Chondrocyte (in vitro differentiated cells): ENCODE data around the gene SORBS2. TPM values are rescaled to one million over a fixed set of nuclear protein-coding genes. Genes with fewer than 3 reads are reported as not detected.

Source experiments
- DNase-seq: peaks from one replicate; pipeline ENCODE4 v3.0.0; 2021; ENCODE audit warnings: mixed read lengths, low spot score
- H3K27ac Mint-ChIP-seq: one replicate; pipeline ENCODE4 v1.8.0; 2021; ENCODE audit warnings: mild to moderate bottlenecking, moderate library complexity, mixed read lengths; ENCODE audit not compliant: unreplicated experiment
- H3K27me3 Mint-ChIP-seq: 2 replicates; pipeline ENCODE4 v1.8.0; 2021; ENCODE audit warnings: low read depth, mixed read lengths
- H3K36me3 Mint-ChIP-seq: 2 replicates; pipeline ENCODE4 v1.8.0; 2021; ENCODE audit warnings: low read depth, mixed read lengths
- H3K4me1 Mint-ChIP-seq: 2 replicates; pipeline ENCODE4 v1.8.0; 2021; ENCODE audit warnings: low read depth, mild to moderate bottlenecking, mixed read lengths
- H3K4me3 Mint-ChIP-seq: one replicate; pipeline ENCODE4 v1.8.0; 2021; ENCODE audit warnings: mild to moderate bottlenecking, moderate library complexity, mixed read lengths; ENCODE audit not compliant: unreplicated experiment
- H3K9me3 Mint-ChIP-seq: 2 replicates; pipeline ENCODE4 v1.8.0; 2021; ENCODE audit warnings: low read depth, mixed read lengths
- total RNA-seq: library from RNA; stranded (reverse); gene quantifications from 3 replicates; pipeline ENCODE4 v1.2.1, GENCODE V29; 2021
- TF ChIP-seq, protein P1 (sequence below): fragments of 200-600 bp; sonication (generic); IDR thresholded peaks from 2 replicates; pipeline ENCODE4 v1.5.0; 2021; ENCODE audit warnings: antibody characterized with exemption, mild to moderate bottlenecking, moderate library complexity

The SORBS2 gene
- total RNA-seq, 1 donor from 2014 or later: 104 TPM

DNA sequence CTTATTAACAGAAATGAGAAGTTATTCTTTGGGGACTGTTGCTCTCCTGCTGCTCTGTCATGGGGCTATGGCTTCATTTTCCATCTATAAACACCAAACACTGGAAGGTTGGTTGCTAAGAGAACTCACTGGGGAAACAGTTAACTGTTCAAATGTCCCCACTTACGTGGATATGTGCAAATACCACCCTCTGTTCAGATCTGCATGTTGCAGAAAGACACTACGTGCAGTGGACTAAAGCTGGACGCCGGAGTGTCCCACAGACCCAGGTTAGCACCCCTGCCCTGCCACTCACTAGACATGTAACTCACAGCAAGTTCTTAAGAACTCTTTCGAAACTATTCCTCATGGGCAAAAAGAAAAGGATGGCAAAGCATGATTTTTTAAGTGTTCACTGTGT is 62.1 kb downstream of the SORBS2 start:
- TF ChIP-seq, protein P1, sequence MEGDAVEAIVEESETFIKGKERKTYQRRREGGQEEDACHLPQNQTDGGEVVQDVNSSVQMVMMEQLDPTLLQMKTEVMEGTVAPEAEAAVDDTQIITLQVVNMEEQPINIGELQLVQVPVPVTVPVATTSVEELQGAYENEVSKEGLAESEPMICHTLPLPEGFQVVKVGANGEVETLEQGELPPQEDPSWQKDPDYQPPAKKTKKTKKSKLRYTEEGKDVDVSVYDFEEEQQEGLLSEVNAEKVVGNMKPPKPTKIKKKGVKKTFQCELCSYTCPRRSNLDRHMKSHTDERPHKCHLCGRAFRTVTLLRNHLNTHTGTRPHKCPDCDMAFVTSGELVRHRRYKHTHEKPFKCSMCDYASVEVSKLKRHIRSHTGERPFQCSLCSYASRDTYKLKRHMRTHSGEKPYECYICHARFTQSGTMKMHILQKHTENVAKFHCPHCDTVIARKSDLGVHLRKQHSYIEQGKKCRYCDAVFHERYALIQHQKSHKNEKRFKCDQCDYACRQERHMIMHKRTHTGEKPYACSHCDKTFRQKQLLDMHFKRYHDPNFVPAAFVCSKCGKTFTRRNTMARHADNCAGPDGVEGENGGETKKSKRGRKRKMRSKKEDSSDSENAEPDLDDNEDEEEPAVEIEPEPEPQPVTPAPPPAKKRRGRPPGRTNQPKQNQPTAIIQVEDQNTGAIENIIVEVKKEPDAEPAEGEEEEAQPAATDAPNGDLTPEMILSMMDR: no peak
- Mint-ChIP-seq H3K4me1 (peaks cover 9% of the 10 kb centered on the region), H3K27me3 (no peaks in the 10 kb centered on the region), H3K36me3 (peaks cover 6% of the 10 kb centered on the region), H3K4me3 (no peak overlapping the region), H3K9me3 (no peaks in the 10 kb centered on the region), H3K27ac (no peak overlapping the region)
- no peak for DNase-seq

DNA sequence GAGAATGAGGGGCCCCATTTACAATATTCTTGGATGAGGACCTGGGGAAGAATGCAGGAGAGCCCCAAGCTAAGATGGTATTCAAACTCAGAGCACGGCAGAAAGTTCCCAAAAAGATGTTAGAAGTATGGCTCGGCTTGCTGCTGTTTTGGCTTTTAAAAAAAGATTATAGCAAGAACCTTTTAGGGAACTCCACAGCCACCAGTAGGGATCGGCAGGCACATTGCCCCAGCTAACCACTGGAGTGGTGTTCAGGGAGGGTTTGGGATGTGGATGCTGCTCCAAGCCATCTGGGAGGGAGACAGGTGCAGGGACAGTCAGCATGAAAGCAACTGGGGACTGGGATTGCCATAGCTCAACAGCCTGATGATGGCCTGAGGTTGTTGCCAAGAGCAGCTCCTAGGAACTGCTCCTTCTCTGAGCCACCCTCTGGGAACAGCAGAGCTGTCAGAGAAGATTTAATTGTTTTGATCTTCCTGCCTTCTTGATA is 63.0 kb downstream of the SORBS2 start:
- Mint-ChIP-seq H3K36me3 (peaks cover 6% of the 10 kb centered on the region), H3K4me3 (no peak overlapping the region), H3K9me3 (no peaks in the 10 kb centered on the region), H3K4me1 (peaks cover 9% of the 10 kb centered on the region), H3K27me3 (no peaks in the 10 kb centered on the region), H3K27ac (no peak overlapping the region)
- TF ChIP-seq, protein P1: no peak
- DNase-seq: no peak

DNA sequence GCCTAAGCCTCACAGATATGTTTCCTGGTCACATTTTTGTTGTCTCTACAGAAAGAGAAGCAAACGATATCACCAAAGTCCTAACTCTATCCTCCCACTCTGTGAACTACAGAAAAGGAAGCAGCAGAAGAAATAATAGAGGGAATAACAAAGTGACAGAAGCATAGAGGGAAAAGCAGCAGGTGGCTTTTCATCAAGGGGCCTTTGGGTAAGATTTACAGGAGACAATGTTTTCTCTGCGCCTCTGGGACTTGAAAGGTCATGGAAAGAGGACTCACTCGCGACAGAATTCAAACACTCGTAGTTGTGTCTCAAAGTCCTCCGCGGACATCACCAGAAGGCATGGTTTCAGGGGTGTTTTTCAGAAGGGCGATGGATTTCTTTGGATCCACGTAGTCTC is 66.1 kb downstream of the SORBS2 start:
- TF ChIP-seq, protein P1: no peak
- H3K36me3 Mint-ChIP-seq: peaks cover 6% of the 10 kb centered on the region
- H3K9me3 Mint-ChIP-seq: no peaks in the 10 kb centered on the region
- no peaks in the 10 kb centered on the region for H3K27me3 Mint-ChIP-seq
- H3K27ac Mint-ChIP-seq: no peak overlapping the region
- H3K4me1 Mint-ChIP-seq: peaks cover 23% of the 10 kb centered on the region
- no peak for DNase-seq
- H3K4me3 Mint-ChIP-seq: no peak overlapping the region

DNA sequence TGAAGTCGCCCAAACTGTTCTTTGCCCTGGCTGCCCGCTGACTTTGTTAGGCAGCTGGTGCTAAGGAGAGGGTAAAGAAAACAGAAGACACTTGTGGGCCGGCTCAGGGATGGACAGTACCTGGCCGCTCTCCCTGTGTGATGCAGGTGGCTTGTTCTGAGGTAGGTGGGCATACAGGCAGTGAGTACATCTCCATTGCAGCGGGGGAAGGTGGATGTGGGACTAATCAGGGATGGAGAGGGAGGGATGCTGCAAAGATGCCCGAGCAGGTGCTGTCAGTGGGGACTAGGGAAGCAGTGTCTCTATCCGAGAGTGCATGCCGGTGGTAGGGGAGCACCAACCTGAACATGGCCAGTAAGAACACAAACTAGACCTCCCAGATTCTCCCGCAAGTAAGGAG is 67.0 kb downstream of the SORBS2 start:
- TF ChIP-seq, protein P1: no peak
- peaks cover 31% of the 10 kb centered on the region for H3K4me1 Mint-ChIP-seq
- H3K27me3 Mint-ChIP-seq: no peaks in the 10 kb centered on the region
- H3K27ac Mint-ChIP-seq: no peak overlapping the region
- peaks cover 6% of the 10 kb centered on the region for H3K36me3 Mint-ChIP-seq
- H3K9me3 Mint-ChIP-seq: no peaks in the 10 kb centered on the region
- no peak overlapping the region for H3K4me3 Mint-ChIP-seq
- DNase-seq: no peak

DNA sequence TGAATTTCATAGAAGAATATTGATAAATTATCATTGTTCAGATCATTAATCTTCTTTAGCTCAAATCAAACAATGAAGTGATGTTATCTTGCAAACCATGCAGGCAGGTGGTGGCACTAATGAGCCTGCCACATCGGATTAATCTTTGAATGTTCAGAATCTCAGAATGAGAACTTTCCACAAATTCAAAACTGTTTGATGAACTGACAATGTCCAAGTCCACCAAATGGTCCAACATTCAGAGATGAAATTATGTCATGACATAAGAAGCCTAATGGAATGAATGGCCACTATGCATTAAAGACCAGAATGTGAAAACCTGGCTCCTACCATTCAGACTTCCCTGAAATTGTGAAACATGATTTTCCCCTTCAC is 67.5 kb downstream of the SORBS2 start:
- Mint-ChIP-seq H3K9me3 (no peaks in the 10 kb centered on the region), H3K36me3 (peaks cover 6% of the 10 kb centered on the region), H3K4me3 (no peak overlapping the region), H3K27ac (no peak overlapping the region), H3K27me3 (no peaks in the 10 kb centered on the region), H3K4me1 (peaks cover 36% of the 10 kb centered on the region)
- DNase-seq: no peak
- TF ChIP-seq, protein P1: no peak
